Fibroblast of mammary gland (primary cell): ENCODE data around the gene JPH3.

Source experiments
- DNase-seq: peaks from one replicate; pipeline ENCODE4 v3.0.0-alpha.2; 2010; ENCODE audit warnings: low read depth
- H3K4me3 ChIP-seq: 2 replicates; pipeline ENCODE4 v1.5.1; 2011; ENCODE audit warnings: low read depth, mild to moderate bottlenecking, low read length, moderate library complexity; ENCODE audit not compliant: control insufficient read depth
- TF ChIP-seq, protein P1 (sequence below): conservative IDR thresholded peaks from 2 replicates; pipeline ENCODE4 v1.5.1; 2011; ENCODE audit warnings: low read depth, low read length, inconsistent platforms; ENCODE audit not compliant: control insufficient read depth, insufficient read depth

The JPH3 gene

DNA sequence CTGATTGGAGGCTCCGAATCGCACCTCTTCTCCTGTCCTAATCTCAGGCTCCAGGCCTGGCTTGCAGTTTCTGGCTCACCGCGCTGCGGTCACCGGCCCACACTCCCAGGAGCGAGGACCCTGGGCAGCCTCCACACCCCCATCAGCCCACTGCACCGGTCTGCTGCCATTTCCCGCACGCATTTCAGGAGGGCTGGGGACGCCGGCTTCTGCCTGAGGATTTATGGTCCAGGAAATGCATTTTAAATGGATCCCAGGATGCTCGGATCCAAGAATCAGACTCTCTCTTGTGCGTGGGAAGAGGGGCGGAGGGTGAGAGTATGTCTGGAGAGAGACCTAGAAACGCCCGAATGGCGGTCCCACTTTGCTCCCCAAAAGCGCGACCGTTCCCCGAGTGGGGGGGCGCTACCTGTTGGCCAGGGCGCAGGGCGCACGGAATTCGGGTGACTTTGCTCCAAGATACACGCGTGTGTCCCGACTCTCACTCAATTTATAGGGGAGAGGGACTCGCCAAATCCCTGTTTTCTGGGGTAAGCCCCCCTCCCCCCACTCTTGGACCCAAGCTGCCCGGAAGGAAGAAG is 817 bp upstream of the JPH3 start:
- TF ChIP-seq, protein P1, sequence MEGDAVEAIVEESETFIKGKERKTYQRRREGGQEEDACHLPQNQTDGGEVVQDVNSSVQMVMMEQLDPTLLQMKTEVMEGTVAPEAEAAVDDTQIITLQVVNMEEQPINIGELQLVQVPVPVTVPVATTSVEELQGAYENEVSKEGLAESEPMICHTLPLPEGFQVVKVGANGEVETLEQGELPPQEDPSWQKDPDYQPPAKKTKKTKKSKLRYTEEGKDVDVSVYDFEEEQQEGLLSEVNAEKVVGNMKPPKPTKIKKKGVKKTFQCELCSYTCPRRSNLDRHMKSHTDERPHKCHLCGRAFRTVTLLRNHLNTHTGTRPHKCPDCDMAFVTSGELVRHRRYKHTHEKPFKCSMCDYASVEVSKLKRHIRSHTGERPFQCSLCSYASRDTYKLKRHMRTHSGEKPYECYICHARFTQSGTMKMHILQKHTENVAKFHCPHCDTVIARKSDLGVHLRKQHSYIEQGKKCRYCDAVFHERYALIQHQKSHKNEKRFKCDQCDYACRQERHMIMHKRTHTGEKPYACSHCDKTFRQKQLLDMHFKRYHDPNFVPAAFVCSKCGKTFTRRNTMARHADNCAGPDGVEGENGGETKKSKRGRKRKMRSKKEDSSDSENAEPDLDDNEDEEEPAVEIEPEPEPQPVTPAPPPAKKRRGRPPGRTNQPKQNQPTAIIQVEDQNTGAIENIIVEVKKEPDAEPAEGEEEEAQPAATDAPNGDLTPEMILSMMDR, result no peak
- no peak overlapping the region for H3K4me3 ChIP-seq
- no peak for DNase-seq

DNA sequence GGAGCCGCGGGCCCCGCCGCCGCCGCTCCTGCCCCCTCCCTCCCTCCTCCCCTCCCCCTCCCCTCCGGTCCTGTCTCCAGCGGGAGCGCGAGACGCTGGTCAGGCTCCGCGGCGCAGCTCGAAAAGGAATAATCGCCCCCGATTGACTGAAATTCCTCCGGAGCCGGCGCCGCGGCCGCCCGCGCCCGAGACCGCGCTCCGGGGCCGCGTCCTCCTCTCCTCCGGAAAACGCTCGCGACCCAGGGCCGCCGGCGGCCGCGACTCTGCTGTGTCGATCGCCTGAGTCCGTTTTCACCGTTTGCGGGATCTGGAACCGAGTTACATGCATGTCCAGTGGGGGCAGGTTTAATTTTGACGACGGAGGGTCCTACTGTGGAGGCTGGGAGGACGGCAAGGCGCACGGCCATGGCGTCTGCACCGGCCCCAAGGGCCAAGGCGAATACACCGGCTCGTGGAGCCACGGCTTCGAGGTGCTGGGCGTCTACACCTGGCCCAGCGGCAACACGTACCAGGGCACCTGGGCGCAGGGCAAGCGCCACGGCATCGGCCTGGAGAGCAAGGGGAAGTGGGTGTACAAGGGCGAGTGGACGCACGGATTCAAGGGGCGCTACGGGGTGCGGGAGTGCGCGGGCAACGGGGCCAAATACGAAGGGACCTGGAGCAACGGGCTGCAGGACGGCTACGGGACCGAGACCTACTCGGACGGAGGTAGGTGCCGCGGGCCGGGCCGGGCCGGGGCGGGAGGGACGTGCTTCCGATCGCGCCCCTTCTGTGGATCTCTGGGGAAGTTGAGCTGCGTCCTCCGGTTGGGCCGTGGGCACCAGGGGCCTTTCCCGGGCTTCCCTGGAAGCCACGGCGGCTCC is 744 bp downstream of the JPH3 start:
- TF ChIP-seq, protein P1, result no peak
- no peak overlapping the region for H3K4me3 ChIP-seq
- DNase-seq, result no peak

DNA sequence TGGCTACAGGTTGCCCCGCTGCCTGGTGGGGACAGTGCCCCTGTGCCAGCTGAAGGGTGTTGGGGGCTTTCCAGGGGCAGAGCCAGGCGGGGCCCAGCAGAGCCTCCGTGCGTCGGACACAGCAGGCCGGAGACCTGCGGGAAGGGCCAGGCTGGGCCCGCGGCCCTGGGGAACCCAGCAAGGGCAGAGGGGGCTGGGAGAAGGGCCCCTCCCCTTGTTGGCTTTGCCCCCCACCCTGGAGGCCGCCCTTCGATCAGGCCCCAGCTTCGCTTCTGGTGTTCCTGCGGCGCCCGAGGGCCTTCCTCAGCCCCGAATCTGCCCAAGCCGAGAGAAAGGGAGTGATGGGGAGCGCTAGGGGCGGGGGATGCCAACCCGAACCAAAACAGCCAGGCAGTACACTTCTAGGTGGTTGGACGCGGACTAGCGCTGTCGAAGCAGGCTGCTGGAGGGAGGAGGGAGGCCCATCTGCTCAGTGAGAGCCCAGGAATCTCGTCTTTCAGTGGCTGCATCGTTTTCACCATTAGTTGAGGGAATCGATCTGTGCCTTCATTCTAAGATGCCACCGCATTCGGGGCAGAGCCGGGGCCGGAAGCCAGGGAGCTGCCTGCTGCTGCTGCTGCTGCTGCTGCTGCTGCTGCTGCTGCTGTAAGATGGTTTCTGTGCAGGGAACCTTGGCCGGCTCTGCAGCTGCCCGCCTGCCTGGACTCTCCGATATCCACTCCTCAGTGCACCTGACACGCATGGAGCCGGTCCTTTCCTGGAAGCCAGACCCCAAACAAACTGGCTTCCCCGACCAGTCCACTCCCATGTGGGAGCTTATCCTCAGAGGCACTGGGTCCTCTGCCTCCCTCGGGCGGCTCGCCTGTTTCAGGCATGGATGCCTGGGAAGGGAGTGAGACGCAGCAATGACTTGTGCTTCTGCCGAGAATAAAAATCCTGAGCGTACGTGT is 1.7 kb downstream of the JPH3 start:
- no peak overlapping the region for H3K4me3 ChIP-seq
- TF ChIP-seq, protein P1, result no peak
- DNase-seq, result no peak

DNA sequence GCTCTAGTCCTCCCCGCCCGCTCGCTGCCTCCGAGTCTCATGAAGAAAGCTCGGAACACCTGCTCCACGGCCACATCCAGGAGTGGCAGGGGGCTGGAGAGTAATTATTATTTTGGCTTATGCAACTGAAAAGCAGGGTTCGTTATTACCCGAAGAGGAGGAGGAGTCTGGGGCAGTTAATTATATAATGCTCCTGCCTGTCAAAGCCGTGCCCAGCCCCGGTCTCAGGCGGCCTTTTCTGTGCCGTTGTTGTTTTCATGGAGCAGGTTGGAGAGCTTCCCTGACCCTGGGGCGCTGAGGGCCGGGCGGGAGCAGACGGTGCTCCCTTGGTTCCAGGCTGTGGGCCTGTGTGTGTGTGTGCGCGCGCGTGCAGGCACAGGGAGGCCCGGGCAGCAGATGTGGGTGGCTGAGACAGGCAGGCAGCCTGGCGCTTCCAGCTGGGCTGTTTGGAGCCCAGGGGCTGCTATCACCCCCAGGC is 2.4 kb downstream of the JPH3 start:
- DNase-seq, result no peak
- TF ChIP-seq, protein P1, result no peak
- no peak overlapping the region for H3K4me3 ChIP-seq

DNA sequence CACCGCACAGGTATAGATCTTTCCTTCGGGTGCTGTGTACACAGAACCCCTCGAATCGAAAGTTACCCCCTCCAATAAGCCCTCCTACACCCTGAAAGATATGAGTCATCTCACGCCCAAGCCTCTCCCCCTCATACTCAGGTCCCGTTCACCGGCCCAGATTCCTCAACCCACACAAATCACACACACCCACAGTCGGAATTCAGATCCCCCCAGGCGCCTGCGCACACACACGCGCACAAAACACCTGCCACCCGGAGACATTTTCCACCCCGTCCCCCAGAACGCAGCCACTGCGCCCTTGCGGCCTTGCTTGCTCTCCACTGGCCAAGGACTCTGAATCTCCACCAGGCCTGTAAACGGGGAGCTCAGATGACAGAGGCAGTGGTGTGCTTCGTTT is 4.9 kb downstream of the JPH3 start:
- DNase-seq, result no peak
- TF ChIP-seq, protein P1, result no peak
- no peak overlapping the region for H3K4me3 ChIP-seq

DNA sequence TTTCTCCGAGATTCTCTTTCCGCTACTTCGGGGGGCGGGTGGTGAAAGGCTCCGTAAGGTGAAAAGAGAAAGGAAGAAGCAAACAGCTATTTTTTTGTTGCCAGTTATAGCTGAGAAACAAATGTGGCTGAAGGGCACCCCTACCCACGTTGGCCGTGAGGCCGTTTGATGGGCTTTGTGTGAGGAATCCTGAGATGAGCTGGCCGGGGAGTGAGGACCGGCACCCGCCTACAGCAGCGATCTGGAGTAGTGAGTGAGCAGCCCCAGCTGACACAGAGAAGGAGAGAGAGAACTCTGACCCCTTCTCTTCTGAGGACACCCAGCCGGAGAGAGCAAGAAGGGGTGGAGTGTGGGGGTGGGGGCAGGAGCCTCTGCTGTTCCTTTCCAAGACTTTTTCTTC is 5.6 kb downstream of the JPH3 start:
- TF ChIP-seq, protein P1, result no peak
- no peak overlapping the region for H3K4me3 ChIP-seq
- no peak for DNase-seq
